Memory B cell (primary cell): ENCODE measurements around the gene MRPL38.

Source experiments
- ATAC-seq: fragments of 150-1000 bp; cut with Tn5 transposase; 2 replicates; pipeline ENCODE4 v1.10.0; 2021; ENCODE audit warnings: low read depth, mild to moderate bottlenecking, moderate library complexity
- DNase-seq, 2 donors: peaks; one replicate each; pipeline ENCODE4 v3.0.0; 2022; ENCODE audit warnings: low spot score in 2 of 2
- H3K27ac Mint-ChIP-seq: one replicate; pipeline ENCODE4 v1.8.0; 2022; ENCODE audit warnings: mild to moderate bottlenecking, moderate library complexity, mixed read lengths
- H3K27me3 Mint-ChIP-seq: one replicate; pipeline ENCODE4 v1.8.0; 2022; ENCODE audit warnings: mixed read lengths
- H3K36me3 Mint-ChIP-seq: one replicate; pipeline ENCODE4 v1.8.0; 2022; ENCODE audit warnings: mild to moderate bottlenecking, mixed read lengths
- H3K4me1 Mint-ChIP-seq: one replicate; pipeline ENCODE4 v1.8.0; 2022; ENCODE audit warnings: mixed read lengths
- H3K4me3 Mint-ChIP-seq: one replicate; pipeline ENCODE4 v1.8.0; 2022; ENCODE audit warnings: mild to moderate bottlenecking, moderate library complexity, mixed read lengths
- H3K9me3 Mint-ChIP-seq: one replicate; pipeline ENCODE4 v1.8.0; 2022; ENCODE audit warnings: mixed read lengths

The MRPL38 gene

GRCh38 chr17:75904749-75905521 lies at the start of gene MRPL38:
Gene MRPL38 (minus strand): TSS chr17:75904884. CDS start chr17:75904875, 9 bp downstream.
- DNase-seq (peak; percentile 97 to 99), ATAC-seq (peak; percentile 96)
- H3K27ac Mint-ChIP-seq = peak within 1 kb of the TSS; percentile 94
- peak within 1 kb of the TSS; percentile 94 for H3K4me3 Mint-ChIP-seq
- H3K9me3 Mint-ChIP-seq = no peaks in the 10 kb centered on the region
- peaks cover 5% of the 10 kb centered on the region for H3K4me1 Mint-ChIP-seq
- no peaks in the 10 kb centered on the region for H3K27me3 Mint-ChIP-seq
- peaks cover 10% of the 10 kb centered on the region for H3K36me3 Mint-ChIP-seq

GRCh38 chr17:75950855-75951554 lies 46.3 kb upstream of the MRPL38 start:
- H3K4me3 Mint-ChIP-seq = no peak overlapping the region
- no peak for ATAC-seq
- H3K4me1 Mint-ChIP-seq = no peaks in the 10 kb centered on the region
- peaks cover 26% of the 10 kb centered on the region for H3K36me3 Mint-ChIP-seq
- no peaks in the 10 kb centered on the region for H3K9me3 Mint-ChIP-seq
- no peaks in the 10 kb centered on the region for H3K27me3 Mint-ChIP-seq
- no peak for DNase-seq
- H3K27ac Mint-ChIP-seq = no peak overlapping the region

GRCh38 chr17:75950421-75950820 lies 45.7 kb upstream of the MRPL38 start:
- H3K4me3 Mint-ChIP-seq = no peak overlapping the region
- H3K9me3 Mint-ChIP-seq = no peaks in the 10 kb centered on the region
- no peak overlapping the region for H3K27ac Mint-ChIP-seq
- no peaks in the 10 kb centered on the region for H3K4me1 Mint-ChIP-seq
- DNase-seq (no peak), ATAC-seq (no peak)
- H3K27me3 Mint-ChIP-seq = no peaks in the 10 kb centered on the region
- H3K36me3 Mint-ChIP-seq = peaks cover 23% of the 10 kb centered on the region

- Mint-ChIP-seq H3K27me3 (no peaks in the 10 kb centered on the region), H3K9me3 (no peaks in the 10 kb centered on the region), H3K4me1 (peaks cover 4% of the 10 kb centered on the region), H3K36me3 (peaks cover 7% of the 10 kb centered on the region), H3K4me3 (no peak overlapping the region), H3K27ac (no peak overlapping the region)
- DNase-seq = no peak
- no peak for ATAC-seq
These were observed 40.5 kb upstream of the MRPL38 start for GRCh38 chr17:75945211-75945610.

GRCh38 chr17:75943491-75943890 lies 38.8 kb upstream of the MRPL38 start:
- H3K36me3 Mint-ChIP-seq = peaks cover 2% of the 10 kb centered on the region
- no peak overlapping the region for H3K4me3 Mint-ChIP-seq
- DNase-seq (no peak), ATAC-seq (no peak)
- no peaks in the 10 kb centered on the region for H3K9me3 Mint-ChIP-seq
- peaks cover 6% of the 10 kb centered on the region for H3K4me1 Mint-ChIP-seq
- no peaks in the 10 kb centered on the region for H3K27me3 Mint-ChIP-seq
- H3K27ac Mint-ChIP-seq = no peak overlapping the region

- Mint-ChIP-seq H3K4me3 (no peak overlapping the region), H3K36me3 (no peaks in the 10 kb centered on the region), H3K27ac (no peak overlapping the region), H3K4me1 (peaks cover 6% of the 10 kb centered on the region), H3K27me3 (no peaks in the 10 kb centered on the region), H3K9me3 (no peaks in the 10 kb centered on the region)
- no peak for DNase-seq
- ATAC-seq = no peak
These were observed 37.8 kb upstream of the MRPL38 start for GRCh38 chr17:75942473-75942872.

GRCh38 chr17:75941442-75941819 lies 36.7 kb upstream of the MRPL38 start:
- Mint-ChIP-seq H3K4me3 (peak overlapping the region; percentile 81), H3K27ac (no peak overlapping the region), H3K9me3 (no peaks in the 10 kb centered on the region)

GRCh38 chr17:75940727-75941441 lies 36.2 kb upstream of the MRPL38 start, which contains the start of gene FBF1:
Gene FBF1 (minus strand): TSS chr17:75941042. CDS start chr17:75938149, 2,893 bp downstream.
- ATAC-seq (peak; percentile 99), DNase-seq (peak; percentile 77 to 81)
- Mint-ChIP-seq H3K27ac (peak within 1 kb of the TSS; percentile 67), H3K36me3 (no peaks in the 10 kb centered on the region), H3K27me3 (no peaks in the 10 kb centered on the region), H3K4me1 (peaks cover 6% of the 10 kb centered on the region), H3K4me3 (peak within 1 kb of the TSS; percentile 81), H3K9me3 (no peaks in the 10 kb centered on the region)

More at GRCh38 chr17:75941442-75941819, 36.7 kb upstream of the MRPL38 start:
- Mint-ChIP-seq H3K27me3 (no peaks in the 10 kb centered on the region), H3K36me3 (no peaks in the 10 kb centered on the region), H3K4me1 (peaks cover 6% of the 10 kb centered on the region)
- ATAC-seq = no peak
- DNase-seq = no peak

- Mint-ChIP-seq H3K27me3 (no peaks in the 10 kb centered on the region), H3K9me3 (no peaks in the 10 kb centered on the region), H3K4me3 (no peak overlapping the region), H3K36me3 (no peaks in the 10 kb centered on the region), H3K4me1 (peaks cover 6% of the 10 kb centered on the region), H3K27ac (no peak overlapping the region)
- DNase-seq = no peak
- ATAC-seq = no peak
These were observed 33.0 kb upstream of the MRPL38 start for GRCh38 chr17:75937652-75938051.

- Mint-ChIP-seq H3K4me1 (no peaks in the 10 kb centered on the region), H3K36me3 (no peaks in the 10 kb centered on the region), H3K9me3 (no peaks in the 10 kb centered on the region), H3K27me3 (no peaks in the 10 kb centered on the region), H3K4me3 (no peak overlapping the region), H3K27ac (no peak overlapping the region)
- DNase-seq = no peak
- ATAC-seq = no peak
These were observed 29.1 kb upstream of the MRPL38 start for GRCh38 chr17:75933808-75934207.

- no peak for DNase-seq
- H3K9me3 Mint-ChIP-seq = no peaks in the 10 kb centered on the region
- ATAC-seq = no peak
- H3K36me3 Mint-ChIP-seq = peaks cover 3% of the 10 kb centered on the region
- no peaks in the 10 kb centered on the region for H3K27me3 Mint-ChIP-seq
- no peak overlapping the region for H3K4me3 Mint-ChIP-seq
- no peaks in the 10 kb centered on the region for H3K4me1 Mint-ChIP-seq
- no peak overlapping the region for H3K27ac Mint-ChIP-seq
These were observed 28.2 kb upstream of the MRPL38 start for GRCh38 chr17:75932852-75933251.

GRCh38 chr17:75931062-75931461 lies 26.4 kb upstream of the MRPL38 start:
- Mint-ChIP-seq H3K27ac (no peak overlapping the region), H3K9me3 (no peaks in the 10 kb centered on the region), H3K27me3 (no peaks in the 10 kb centered on the region), H3K4me1 (no peaks in the 10 kb centered on the region), H3K36me3 (peaks cover 3% of the 10 kb centered on the region), H3K4me3 (no peak overlapping the region)
- ATAC-seq (no peak), DNase-seq (no peak)

- Mint-ChIP-seq H3K4me3 (no peak overlapping the region), H3K27ac (no peak overlapping the region), H3K27me3 (no peaks in the 10 kb centered on the region), H3K36me3 (peaks cover 3% of the 10 kb centered on the region), H3K4me1 (no peaks in the 10 kb centered on the region), H3K9me3 (no peaks in the 10 kb centered on the region)
- DNase-seq (no peak), ATAC-seq (no peak)
These were observed 22.7 kb upstream of the MRPL38 start for GRCh38 chr17:75927286-75927922.

- Mint-ChIP-seq H3K4me1 (no peaks in the 10 kb centered on the region), H3K9me3 (no peaks in the 10 kb centered on the region)
These were observed 21.8 kb upstream of the MRPL38 start for GRCh38 chr17:75926456-75926855.

More at GRCh38 chr17:75926456-75926855, 21.8 kb upstream of the MRPL38 start:
- ATAC-seq (no peak), DNase-seq (no peak)
- no peaks in the 10 kb centered on the region for H3K27me3 Mint-ChIP-seq
- no peak overlapping the region for H3K27ac Mint-ChIP-seq
- H3K36me3 Mint-ChIP-seq = peaks cover 3% of the 10 kb centered on the region
- no peak overlapping the region for H3K4me3 Mint-ChIP-seq
